Measurements from ENCODE around the gene UCKL1.

- TF ChIP-seq CTCF (IDR thresholded peaks at IDR 0.05) = no peak
- no peak for TF ChIP-seq POLR2A (IDR thresholded peaks at IDR 0.05)
- TF ChIP-seq EP300 (IDR thresholded peaks at IDR 0.05) = no peak
Observed at GRCh38 chr20:63982937-63983336, 26.7 kb upstream of the UCKL1 start.
